PC-9 (cell line): ENCODE data around the gene KLRK1.

Source experiments
- CTCF ChIP-seq: fragments of 200-600 bp; sonication (generic); conservative IDR thresholded peaks from 2 replicates; pipeline ENCODE4 v1.6.1; 2017; ENCODE audit warnings: mixed run types, antibody characterized with exemption, mild to moderate bottlenecking, moderate library complexity
- EZH2 ChIP-seq: fragments of 200-600 bp; sonication (generic); IDR thresholded peaks from 2 replicates; pipeline ENCODE4 v1.8.0; 2017; ENCODE audit warnings: antibody characterized with exemption, low read depth

DNA sequence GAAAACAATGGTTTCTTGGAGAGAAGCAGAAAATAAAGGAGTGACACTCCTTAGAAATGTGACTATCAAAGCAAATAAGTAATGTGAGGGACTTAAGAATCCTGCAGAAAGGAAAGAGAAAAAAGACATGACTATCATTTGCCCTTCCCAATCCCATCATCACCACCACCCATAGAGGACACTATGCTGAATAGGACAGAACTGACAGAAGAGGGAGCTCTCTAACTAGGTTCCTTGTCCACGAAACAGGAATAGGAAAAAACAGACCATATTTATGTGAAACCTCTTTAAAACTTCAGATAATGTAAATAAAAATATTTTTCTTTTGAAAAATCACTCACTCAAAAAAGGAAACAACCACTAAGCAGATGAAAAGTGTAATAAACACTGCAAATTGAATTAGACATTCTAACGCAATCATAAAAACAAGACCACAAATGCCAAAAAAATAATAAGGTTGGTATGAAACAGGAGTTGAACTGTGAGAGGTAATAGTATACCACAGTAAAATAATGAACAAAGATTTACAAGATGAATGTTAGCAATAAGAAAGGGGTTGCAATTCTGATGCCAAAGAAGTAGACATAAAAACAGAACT lies 58.1 kb downstream of the KLRK1 start:
- TF ChIP-seq CTCF (peak; percentile 79), EZH2 (no peak)
